ENCODE data around the gene DDI1.

DDI1 gene

DNA sequence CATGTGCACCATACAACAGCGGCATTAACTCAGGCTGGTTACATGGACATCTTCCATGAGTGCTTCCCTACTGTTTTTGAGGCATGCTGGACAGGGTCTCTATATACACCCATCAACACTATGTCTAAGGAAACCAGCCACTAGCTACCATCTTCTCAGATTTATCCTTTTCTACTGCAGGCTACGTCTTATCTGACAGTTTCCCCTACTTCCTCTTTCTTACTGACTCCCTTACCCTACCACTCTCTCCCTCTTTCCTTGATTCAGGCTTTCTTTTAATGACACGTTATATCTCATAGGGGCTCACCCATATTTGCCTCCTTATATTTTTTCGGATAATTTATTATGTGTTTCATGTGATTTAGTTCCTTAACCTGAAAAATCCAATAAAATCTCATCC, 41.8 kb downstream of the DDI1 start:
- no peak for DNase-seq (ENCODE audit: low read depth)

DNA sequence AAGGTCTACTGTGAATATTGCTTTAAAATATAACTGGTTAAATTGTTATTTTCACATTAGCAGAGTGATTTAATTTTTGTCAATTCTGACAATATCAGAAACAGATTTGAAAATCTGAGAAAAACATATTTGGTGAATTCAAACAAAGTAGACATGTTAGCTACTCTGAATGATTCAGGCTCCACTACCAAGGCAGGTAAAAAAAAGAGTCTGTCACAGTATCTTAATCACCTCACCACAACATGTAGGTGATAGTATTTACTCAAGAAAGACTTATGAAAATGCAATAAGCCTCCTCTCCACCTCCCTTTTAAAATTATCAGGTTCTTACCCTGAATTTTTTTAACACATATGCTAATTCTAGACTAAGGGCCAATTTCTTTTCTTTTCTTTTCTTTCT, 42.6 kb downstream of the DDI1 start:
- DNase-seq (ENCODE audit: low read depth): no peak

DNA sequence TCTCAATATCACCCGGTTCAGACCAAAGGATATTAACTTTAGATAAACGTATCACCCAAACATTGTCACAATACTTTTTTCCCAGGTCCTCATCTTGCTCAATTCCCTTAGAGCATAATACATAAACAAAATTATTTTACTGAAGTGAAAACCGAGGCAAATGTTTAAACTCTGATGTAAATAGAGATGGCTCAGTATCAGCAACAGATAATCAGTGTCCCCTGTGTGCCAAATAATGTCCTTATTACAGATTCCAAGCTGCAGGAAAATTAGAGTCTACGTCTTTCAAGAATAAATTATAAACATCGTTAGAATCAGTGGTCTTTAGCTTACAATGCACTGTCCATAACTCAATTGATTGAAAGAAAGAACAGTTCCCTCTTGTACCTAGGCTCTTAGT, 50.2 kb downstream of the DDI1 start:
- no peak for DNase-seq (ENCODE audit: low read depth)
